ENCODE results near the gene RAB29.

DNA sequence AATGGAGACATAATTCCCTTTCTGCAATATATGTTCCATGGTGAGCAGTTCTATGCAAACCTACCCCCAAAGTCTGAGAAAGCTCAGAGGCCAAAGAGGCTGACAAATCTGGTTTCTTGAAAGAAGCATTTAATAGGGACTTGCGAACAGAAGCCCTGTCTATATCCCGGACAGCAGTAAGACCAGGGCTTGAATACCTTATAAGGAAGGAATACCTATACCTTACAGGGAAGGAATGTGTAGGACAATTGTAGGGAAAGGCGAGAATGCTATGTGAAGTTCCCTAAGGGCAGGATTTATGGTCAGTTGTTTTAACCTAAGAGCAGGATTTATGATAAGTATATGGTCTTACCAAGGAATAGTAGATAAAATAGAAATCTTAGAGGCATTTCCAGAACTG, 42.7 kb upstream of the RAB29 start:
- TF ChIP-seq, protein P1, sequence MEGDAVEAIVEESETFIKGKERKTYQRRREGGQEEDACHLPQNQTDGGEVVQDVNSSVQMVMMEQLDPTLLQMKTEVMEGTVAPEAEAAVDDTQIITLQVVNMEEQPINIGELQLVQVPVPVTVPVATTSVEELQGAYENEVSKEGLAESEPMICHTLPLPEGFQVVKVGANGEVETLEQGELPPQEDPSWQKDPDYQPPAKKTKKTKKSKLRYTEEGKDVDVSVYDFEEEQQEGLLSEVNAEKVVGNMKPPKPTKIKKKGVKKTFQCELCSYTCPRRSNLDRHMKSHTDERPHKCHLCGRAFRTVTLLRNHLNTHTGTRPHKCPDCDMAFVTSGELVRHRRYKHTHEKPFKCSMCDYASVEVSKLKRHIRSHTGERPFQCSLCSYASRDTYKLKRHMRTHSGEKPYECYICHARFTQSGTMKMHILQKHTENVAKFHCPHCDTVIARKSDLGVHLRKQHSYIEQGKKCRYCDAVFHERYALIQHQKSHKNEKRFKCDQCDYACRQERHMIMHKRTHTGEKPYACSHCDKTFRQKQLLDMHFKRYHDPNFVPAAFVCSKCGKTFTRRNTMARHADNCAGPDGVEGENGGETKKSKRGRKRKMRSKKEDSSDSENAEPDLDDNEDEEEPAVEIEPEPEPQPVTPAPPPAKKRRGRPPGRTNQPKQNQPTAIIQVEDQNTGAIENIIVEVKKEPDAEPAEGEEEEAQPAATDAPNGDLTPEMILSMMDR (conservative IDR thresholded peaks at IDR 0.05 in 1 of 2, IDR thresholded peaks at IDR 0.05 in 1 of 2; ENCODE audit: low read depth in 1 of 2, low read length in 2 of 2): no peak
- no peak for TF ChIP-seq EZH2 (IDR thresholded peaks at IDR 0.05; ENCODE audit: low read length, missing control alignments)
